ENCODE results near the gene PADI2.

The PADI2 gene

DNA sequence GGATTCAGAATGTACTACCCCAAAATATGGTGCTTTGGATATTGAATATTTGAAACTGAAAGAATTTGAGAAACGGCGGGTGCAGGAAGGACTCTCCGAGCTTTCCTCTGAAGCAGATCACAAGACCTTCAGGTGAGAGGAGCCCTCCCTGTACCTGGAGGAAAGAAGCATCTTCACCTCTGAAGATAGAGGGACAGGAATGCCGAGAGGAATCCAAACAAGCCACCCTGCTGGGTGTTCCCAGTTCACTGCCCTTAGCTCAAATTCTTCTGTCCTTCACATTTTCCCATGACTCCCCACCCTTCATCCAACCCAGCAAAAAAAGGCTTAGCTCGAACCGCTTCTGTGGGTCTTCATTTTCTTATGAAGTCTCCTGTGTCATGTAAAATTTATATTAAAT, 18.2 kb upstream of the PADI2 start:
- no peak for DNase-seq

DNA sequence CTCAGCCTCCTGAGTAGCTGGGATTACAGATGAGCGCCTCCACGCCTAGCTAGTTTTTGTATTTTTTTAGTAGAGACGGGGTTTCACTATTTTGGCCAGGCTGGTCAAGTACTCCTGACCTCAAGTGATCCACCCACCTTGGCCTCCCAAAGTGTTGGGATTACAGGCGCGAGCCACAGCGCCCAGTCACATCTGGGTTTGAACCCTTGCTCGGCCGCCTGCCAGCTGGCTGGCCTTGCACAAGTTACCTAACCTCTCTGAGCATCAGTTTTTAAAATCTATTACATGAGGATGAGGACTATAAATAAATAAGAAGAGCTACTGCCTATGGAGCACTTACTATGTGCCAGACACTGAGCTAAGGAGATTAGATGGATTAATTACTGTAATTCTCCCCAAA, 17.7 kb upstream of the PADI2 start:
- no peak for DNase-seq

DNA sequence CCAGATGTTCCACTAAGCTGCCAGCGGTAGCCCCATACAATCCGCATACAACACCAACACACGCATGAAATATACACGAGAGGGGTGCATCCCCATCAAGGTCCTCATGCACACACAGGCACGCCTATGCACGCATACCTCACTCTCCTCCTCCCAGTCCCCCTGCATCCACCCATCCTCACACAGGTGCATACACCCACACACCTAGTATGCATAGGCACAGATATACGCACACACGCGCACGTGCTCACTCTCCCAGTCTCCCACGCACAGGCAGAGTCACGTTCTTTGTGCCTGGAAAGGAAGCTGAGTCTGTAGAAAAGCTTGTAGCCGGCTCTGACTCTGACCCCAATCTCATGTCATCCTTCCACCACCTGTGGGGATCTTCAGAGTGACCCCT, 16.9 kb upstream of the PADI2 start:
- DNase-seq = no peak

DNA sequence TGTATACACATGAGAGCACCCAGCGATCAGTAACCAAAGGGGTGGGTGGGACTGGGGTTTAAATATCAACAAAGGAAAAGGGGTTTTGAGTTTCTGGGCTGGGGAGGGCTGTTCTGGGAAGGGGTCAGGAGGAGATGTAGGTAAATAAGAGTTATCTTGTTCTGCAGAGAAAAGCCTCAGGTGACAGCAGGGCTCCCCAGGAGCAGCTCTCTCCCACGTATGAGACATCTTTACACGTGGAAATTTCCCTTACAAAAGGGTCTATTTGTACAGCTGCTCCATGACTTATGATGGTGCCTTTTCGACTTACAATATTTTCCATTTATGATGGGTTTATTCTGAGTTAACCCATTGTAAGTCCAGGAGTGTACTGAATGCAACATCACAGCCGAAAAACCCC, 16.3 kb upstream of the PADI2 start:
- DNase-seq = no peak

DNA sequence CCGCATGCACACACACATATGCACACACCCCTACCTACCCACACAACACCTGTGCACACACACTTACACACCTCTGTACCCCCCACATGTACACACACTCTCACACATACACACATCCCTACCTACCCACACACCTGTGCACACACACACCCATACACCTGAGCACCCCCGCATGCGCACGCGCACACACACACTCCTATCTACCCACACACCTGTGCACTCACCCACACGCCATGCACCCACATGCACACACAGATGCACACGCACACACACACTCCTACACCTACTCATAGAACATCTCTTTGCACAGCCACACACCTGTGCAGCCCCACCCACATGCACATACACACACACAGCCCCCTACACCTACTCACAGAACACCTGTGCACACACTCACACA, 15.5 kb upstream of the PADI2 start:
- DNase-seq = no peak

DNA sequence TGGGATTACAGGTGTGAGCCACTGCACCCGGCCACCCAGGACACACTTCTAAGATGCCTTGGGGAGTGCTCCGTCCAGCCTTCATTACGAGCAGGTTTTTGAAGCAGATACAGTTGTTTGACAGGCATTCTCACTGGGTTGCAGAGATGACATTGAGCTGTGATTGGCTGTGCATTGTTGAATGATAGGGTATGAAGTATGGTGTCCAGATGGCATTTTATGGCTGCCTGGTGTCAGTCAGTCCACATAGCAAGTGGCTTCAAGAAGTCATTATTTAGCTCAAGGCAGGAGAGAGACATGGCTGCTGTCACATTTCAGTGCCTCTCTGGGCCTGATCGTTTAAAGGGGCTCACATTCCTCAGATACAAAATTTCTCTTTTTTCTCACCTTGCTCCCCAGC, 14.8 kb upstream of the PADI2 start:
- no peak for DNase-seq

DNA sequence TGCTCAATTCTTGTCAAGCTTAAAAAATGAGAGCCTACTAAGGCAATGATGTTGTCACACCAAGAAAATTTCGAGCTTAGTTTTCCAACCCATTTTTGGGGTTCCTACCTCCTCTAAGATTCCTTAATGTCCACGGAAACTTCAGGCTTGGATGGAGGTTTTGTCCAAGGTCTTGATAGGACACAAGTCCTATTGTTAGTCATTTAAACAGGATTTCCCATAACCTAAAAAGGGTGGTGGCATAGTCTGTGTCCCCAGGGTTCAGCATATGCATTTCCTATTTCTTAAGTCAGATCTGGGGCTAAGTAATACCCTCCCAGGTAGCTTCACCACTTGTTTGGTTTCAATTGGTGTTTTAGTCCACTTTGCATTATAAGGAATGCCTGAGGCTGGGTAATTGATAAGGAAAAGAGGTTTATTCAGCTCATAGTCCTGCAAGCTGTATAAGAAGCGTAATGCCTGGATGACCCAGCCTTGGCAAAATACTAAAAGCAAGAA, 10.9 kb upstream of the PADI2 start:
- DNase-seq = no peak

DNA sequence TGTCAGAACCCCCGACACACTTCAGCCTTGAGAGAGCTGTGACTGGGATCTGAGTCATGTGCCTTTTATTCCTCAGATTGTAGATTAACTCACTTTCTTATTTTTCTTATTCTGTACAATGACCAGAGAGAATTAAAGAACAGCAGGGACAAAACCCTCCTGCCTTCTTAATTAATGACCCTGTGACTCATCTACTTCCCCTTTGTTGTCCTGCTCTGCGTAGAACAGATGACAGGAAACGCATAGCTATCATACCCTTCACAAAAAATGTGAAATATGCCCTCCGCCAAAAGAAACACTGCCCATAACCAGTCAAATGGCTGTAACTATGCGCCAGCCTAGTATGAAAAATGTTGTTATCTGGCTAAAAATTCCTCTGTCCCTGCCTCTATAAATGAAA, 9.1 kb upstream of the PADI2 start:
- no peak for DNase-seq

DNA sequence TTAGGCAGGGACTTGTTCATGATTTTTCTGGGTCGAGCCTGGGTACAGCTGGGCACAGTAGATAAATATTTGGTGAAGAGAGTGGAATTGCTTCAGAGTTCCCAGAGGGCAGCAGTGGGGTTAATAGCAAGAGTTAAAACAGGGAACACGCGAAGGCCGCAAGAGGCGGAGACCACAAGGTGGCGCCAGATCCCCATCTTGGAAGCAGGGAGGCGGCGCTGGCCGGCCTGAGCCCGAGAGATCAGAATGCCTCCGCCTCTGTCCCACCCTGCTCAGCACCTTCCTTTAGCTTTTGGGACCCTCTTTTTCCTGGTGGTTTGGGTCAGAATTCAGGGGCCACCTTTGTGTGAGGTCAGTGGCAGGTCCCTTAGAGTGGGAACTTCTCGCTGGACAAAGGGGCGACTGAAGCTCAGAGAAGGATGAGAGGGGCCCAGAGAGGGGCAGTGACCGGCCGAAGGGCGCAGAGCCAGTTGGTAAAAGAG, 6.5 kb upstream of the PADI2 start:
- DNase-seq = peak; percentile 91

DNA sequence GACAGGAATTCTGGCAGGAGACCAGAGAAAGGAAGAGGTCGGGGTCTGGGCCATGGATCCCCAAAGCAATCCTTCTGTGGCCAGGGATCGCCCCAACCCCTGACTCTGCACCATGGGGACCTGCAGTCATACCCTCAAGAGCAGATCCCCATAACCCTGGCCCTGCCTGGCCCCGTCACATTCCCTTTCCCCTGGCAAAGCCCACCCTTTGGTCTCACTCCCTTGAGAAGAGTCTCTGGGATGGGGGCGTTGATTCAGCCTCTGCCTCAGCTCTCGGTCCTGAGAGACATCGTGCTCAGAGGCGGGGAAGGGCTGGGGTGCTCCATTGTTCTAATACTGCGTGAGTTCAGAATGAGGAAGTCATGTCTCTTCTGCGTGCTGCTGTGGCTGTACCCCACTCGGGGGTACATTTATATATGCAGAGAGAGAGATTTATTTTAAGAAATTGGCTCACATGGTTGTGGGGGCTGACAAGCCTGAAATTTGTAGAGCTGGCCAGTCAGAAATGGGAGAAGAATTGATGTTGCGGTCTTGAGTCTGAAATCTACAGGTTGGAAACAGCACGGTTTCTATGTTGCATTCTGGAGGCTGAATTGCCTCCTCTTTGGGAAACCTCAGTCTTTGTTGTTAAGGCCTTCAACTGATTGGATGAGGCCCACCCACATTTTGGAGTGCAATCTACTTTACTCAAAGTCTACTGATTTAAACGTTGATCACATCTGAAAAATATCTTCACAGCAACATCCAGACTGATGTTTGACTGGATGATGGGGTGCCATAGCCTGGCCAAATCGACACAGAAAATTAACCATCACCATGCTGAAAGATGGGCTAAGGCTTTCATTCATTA, 4.2 kb upstream of the PADI2 start:
- DNase-seq = no peak

DNA sequence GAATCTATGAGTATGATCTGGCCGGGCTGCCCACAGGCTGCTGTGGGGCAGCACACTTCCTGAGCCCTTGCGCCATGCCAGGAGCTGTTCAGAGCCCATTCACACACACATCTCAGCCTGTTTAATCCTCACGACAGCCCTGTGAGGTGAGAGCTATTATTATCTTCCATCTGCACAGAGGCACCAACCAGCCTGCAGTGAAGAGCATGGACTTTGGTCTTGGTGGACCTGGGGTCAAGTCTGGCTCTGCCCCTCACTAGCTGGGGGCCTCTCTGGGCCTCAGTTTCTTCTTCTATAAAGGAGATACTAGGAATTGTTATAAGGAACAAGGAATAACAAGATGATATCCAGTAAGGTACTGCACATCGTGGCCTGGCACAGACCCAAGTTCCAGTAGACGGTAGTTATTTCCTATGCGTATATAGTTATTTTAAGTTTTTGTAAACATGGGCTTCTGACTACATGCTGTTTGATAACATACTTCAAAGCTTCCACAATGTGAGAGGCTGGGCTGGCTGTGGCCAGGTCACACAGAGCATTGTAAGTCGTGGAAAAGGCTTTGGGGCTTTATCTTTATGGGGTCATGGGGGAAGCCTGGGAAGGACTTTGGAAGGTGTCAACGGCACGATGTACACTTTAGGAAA, 3.4 kb upstream of the PADI2 start:
- no peak for DNase-seq

DNA sequence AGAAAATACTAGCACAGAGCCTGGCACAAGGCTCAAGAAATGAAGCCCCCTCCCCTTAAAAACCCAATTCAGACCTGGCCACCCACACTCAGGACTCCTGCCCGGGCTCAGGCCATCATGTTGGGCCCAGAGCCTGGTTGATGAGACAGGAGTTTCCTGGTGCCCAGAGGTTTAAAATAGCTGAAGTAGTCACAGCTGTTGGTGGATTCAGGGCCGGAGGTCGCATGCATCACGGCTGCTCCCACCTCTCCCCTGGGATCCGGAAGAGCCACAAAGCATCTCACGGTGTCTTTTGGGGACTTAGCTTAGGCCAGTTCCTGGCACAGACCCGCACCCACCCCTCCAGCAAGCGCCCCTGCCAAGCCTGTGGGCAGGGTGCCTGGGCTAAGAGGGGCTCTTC, 2.6 kb upstream of the PADI2 start:
- no peak for DNase-seq

DNA sequence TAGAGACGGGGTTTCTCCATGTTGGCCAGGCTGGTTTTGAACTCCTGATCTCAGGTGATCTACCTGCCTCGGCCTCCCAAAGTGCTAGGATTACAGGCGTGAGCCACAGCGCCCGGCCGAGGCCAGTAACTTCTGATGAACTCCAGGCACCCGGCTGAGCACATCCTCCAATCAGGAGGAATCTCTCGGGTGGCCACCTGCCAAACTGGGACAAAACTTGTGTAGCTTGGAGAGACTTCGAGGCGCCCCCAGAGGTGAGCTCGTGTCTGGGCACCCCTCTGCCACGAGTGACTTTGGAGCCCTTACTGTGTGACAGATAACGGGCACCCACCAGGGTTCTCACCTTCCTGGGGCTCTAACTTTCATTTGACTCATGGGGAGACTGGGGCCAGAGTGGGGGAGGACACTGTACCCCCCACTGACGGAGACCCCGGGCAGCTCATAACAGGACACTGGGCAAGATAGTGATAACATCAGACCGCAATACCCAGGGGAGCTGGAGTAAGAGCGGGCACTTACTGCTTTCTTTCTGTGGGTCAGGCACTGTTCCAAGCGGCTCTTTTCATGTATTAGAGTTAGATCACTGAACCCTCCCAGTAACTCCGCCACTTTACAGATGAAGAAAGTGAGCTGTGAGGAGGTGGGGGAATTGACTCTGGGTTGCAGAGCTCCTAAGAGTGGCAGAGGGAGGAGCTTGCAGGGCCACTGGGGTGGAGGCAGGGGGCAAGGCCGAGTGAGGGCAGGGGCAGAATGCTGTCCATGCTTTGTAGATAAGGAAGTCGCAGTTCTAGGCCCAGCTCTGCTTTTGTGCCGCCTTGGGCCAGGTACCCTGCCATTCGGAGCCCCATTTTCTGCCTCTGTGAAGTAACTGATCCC, 1.9 kb upstream of the PADI2 start:
- no peak for DNase-seq

DNA sequence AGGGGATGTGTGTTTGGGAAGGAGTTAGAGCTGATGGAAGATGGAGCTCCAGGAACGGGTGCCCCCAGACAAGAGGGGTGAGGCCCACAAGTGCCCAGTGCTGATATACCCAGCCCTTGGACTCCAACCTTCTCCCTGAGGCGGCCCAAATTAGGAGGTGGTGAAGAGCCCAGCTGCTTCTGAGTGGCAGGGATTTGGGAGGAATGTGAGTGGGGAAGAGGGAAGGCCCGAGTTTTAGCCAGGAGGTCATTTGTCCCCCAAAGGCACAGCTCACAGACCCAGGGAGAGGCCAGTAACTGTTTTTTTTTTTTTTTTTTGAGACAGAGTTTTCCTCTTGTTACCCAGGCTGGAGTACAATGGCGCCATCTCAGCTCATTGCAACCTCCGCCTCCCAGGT, 1.2 kb upstream of the PADI2 start:
- no peak for DNase-seq

DNA sequence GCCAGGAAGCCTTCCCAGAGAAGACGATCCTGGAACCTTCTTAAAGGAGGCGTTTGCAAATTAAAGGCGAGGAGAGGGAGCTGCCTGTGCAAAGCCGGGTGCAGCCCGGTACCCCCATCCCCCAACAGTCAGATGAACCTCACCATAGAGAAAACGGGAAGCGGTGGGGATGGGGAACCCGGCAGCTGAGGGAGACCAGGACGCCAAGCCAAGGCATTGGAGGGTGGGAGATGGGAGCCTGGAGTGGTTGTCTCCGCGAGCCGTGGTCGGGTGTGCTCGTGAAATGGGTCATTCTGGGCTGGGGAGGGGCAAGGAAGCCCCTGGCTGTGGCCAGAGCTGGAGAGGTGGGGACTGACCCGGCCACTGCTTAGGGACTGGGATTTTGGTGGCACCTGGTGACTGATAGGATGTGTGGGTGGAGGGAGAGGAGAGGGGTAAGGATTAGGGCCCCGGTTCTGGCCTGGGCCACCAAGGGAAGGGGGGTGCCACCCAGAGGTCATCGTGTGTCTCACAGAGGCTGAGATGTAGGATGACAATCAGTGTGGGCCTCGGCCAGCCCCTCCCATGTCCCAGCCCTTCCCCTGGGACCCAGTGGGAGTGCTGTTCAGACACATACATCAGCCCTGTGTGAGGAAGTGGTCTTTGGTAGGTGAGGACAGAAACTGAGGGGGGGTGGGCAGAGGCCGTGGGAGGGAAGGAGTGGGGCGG, 676 bp upstream of the PADI2 start:
- DNase-seq = no peak

DNA sequence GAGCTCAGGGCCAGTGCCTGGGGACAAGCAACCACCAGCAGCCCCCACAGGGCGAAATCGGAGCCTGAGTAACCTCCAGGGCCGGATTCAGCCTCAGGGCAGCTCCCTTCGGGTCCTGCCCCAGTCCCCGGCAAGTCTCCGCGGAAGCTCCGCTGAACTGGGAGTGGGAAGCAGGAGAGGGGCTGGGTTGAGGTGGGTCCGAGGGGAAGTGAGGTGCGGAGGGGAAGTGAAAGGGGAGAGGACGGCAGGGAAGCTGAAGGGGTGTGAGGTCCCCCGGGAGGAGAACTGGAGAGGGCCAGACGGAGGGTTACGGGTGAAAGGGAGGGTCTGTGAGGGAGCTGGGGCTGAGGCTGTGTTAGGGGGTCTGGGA, 560 bp downstream of the PADI2 start:
- no peak for DNase-seq

DNA sequence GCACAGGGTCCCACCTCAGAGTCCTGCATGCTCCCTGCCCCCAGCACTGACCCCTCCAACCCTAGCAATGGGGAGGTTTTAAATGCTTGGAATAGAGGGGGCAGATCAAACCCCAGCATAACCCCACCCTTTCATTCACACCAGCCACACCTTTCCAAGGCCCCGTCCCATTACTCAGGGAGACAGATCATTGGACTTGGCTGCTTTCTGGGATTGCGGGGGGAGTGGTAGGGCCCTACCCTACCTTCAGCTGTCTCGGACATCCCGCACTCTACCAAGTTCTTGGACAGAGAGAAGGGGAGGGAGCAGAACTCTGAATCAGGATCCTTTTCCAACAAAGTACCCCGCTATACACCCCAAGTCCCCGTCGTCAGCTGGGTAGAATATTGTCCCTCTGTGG, 983 bp downstream of the PADI2 start:
- no peak for DNase-seq

DNA sequence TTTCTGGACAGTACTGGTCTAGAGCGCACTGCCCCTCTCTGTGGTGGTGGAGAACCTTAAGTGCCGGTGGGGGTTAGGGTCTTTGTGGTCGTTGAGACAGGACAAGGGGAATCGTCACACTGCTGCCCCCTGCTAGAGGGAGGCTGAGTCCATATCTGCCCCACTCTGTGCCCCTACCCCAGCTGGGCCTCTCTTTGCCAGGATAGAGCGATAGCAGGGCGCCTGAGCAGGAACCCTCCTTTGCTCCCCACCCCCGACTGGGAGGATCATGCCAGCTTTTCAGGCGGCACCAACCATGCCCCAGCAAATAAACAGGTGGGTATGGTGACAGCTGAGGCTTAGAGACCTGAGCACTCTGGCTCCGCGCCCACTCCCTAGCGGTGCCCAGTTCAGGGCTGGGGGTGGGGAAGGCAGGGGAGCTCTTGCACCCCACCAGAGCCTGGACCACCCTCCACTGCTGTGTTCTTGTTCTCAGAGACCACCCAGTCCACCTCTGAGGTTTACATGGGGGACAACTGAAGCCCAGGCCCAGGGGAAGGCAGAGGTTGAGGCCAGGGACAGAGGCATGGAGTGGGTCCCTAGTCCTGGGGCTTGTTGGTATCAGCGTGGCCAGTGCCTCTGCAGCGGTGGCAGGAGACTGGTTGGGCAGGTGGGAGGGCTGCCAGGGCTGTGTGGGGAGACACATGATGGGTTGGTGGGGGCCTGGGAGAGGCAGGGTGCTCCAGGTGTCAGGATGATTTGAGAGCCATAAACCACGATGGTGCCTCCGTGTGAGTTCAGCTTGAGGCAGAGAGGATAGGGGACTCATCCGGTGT, 1.6 kb downstream of the PADI2 start:
- DNase-seq = no peak

DNA sequence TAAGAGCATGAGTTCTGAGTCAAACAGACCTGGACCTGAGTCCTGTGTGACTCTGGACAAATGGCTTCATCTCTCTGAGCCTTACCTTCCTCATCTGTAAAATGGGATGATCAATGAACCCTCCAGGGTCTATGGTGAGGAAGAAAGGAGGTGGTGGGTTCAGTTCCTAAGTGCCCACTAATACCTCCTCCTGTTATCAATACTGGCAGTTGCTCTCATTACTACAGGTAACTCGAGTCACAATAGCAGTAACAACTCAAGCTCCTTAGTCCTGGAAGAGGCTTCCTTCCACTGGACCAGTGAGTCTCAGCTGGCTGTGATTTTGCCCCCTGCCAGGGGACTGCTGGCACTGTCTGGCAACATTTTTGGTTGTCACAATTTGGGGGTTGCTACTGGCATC, 2.6 kb downstream of the PADI2 start:
- DNase-seq = no peak

DNA sequence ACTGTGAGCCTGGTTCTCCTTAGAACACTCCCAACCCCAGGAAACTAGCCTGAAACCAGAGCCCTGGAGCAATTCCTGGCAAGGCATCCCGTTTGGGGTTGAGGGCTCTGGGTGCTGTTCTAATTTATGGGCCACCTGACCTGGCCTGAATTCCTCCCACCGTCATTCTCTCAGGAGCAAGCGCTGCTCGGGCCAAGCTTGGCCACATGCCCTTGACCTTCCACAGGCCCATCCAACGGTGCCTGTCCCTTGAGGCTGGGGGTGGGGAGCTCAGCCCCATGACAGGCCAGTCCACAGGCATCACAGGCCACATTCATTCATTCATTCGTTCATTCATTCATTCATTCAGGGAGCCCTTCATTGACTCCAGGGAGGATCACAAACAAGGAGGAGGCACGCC, 5.3 kb downstream of the PADI2 start:
- DNase-seq = no peak

DNA sequence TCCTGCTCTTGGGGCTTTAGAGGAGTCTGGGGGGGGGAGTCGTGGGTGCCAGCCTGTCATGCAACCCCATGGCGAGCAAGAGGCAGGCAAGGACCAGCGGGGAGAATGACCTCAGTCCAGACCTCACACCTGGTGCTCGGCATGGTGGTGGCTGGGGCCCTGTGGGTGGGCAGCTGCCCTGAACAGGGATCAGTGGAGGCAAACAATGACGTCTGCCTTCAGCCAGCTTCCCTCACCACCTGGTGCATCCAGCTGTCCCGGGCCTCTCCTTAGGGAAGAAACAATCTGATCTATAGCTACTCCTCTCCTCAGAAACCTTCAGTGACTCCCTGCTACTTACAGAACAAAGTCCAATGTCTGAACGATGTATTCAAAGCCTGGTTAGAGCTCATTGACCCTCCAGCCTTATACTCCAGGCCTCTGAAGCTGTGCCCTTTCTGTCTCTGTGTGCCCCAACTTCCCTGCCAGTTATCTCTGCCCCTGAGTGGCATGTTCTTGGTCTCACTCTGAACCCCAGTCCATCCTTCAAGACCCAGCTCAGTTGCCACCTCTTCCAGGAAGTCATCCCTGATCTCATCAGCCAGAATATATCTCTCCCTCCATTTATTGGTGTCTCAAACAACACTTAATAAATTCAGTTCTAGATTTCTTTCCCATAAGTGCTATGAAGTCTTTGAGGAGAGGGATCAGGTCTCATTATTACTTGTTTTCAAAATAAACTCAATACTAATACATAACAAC, 6.6 kb downstream of the PADI2 start:
- DNase-seq = no peak
